ENCODE measurements around the gene PDLIM4.

GRCh38 chr5:132270335-132270665 is 12.8 kb downstream of the PDLIM4 start:
- no peak for TF ChIP-seq CTCF (IDR thresholded peaks at IDR 0.05)
- no peak for TF ChIP-seq POLR2A (IDR thresholded peaks at IDR 0.05)

Measured in heart left ventricle (tissue), 13 donors.